ENCODE results near the gene NXPE3.
"Not testable (repeated sequence)": the region's sequence is repeated elsewhere in the genome, so short reads cannot be mapped to it uniquely, and the experiment has no call there.

NXPE3 gene

GRCh38 chr3:101779047-101779821, at the start of gene NXPE3:
TSS of gene NXPE3 (plus strand) at chr3:101779211. CDS start at chr3:101785597, 6,386 bp downstream.
- peak; percentile 87 for DNase-seq (ENCODE audit: low read depth)

GRCh38 chr3:101729586-101729985, 49.4 kb upstream of the NXPE3 start:
- no peak for DNase-seq (ENCODE audit: low read depth)

GRCh38 chr3:101730839-101731238, 48.2 kb upstream of the NXPE3 start:
- no peak for DNase-seq (ENCODE audit: low read depth)

GRCh38 chr3:101732240-101732641, 46.8 kb upstream of the NXPE3 start:
- no peak for DNase-seq (ENCODE audit: low read depth)

GRCh38 chr3:101735833-101736232, 43.2 kb upstream of the NXPE3 start:
- no peak for DNase-seq (ENCODE audit: low read depth)

- DNase-seq (ENCODE audit: low read depth): not testable (repeated sequence)
These were observed 37.1 kb upstream of the NXPE3 start for GRCh38 chr3:101741914-101742313.

- DNase-seq (ENCODE audit: low read depth): no peak
These were observed 34.2 kb upstream of the NXPE3 start for GRCh38 chr3:101744811-101745210.

GRCh38 chr3:101745934-101746333, 33.1 kb upstream of the NXPE3 start:
- not testable (repeated sequence) for DNase-seq (ENCODE audit: low read depth)

- peak; percentile 40 for DNase-seq (ENCODE audit: low read depth)
These were observed 25.5 kb upstream of the NXPE3 start for GRCh38 chr3:101753386-101754113.

GRCh38 chr3:101758224-101758623, 20.8 kb upstream of the NXPE3 start:
- DNase-seq (ENCODE audit: low read depth): no peak

- DNase-seq (ENCODE audit: low read depth): no peak
These were observed 16.9 kb upstream of the NXPE3 start for GRCh38 chr3:101762041-101762646.

- not testable (repeated sequence) for DNase-seq (ENCODE audit: low read depth)
These were observed 1.2 kb upstream of the NXPE3 start for GRCh38 chr3:101777745-101778281.

- DNase-seq (ENCODE audit: low read depth): no peak
These were observed 495 bp upstream of the NXPE3 start for GRCh38 chr3:101778385-101779046.

- DNase-seq (ENCODE audit: low read depth): no peak
These were observed 891 bp downstream of the NXPE3 start for GRCh38 chr3:101779822-101780381.

- no peak for DNase-seq (ENCODE audit: low read depth)
These were observed 1.6 kb downstream of the NXPE3 start for GRCh38 chr3:101780661-101781060.

- no peak for DNase-seq (ENCODE audit: low read depth)
These were observed 2.2 kb downstream of the NXPE3 start for GRCh38 chr3:101781166-101781565.

GRCh38 chr3:101784855-101785613, 6.0 kb downstream of the NXPE3 start:
- no peak for DNase-seq (ENCODE audit: low read depth)

- no peak for DNase-seq (ENCODE audit: low read depth)
These were observed 12.8 kb downstream of the NXPE3 start for GRCh38 chr3:101791778-101792177.

GRCh38 chr3:101796077-101796680, 17.2 kb downstream of the NXPE3 start:
- no peak for DNase-seq (ENCODE audit: low read depth)

- no peak for DNase-seq (ENCODE audit: low read depth)
These were observed 22.2 kb downstream of the NXPE3 start for GRCh38 chr3:101801174-101801573.

- no peak for DNase-seq (ENCODE audit: low read depth)
These were observed 23.2 kb downstream of the NXPE3 start for GRCh38 chr3:101802179-101802578.

Data from activated T-helper 1 cell treated with Interleukin-2 at 50 U/mL for 16 hours (primary cell).